Measurements from ENCODE around the gene PLD1.

Gene PLD1

GRCh38 chr3:171556574-171557145 lies 253.6 kb downstream of the PLD1 start:
- no peak for DNase-seq

GRCh38 chr3:171556148-171556547 lies 254.1 kb downstream of the PLD1 start:
- DNase-seq: no peak

GRCh38 chr3:171553086-171553485 lies 257.2 kb downstream of the PLD1 start:
- DNase-seq: no peak

- DNase-seq: no peak
These were observed 257.8 kb downstream of the PLD1 start for GRCh38 chr3:171552531-171552930.

- no peak for DNase-seq
These were observed 259.0 kb downstream of the PLD1 start for GRCh38 chr3:171551296-171551695.
